ENCODE results near the gene BACH2.

DNA sequence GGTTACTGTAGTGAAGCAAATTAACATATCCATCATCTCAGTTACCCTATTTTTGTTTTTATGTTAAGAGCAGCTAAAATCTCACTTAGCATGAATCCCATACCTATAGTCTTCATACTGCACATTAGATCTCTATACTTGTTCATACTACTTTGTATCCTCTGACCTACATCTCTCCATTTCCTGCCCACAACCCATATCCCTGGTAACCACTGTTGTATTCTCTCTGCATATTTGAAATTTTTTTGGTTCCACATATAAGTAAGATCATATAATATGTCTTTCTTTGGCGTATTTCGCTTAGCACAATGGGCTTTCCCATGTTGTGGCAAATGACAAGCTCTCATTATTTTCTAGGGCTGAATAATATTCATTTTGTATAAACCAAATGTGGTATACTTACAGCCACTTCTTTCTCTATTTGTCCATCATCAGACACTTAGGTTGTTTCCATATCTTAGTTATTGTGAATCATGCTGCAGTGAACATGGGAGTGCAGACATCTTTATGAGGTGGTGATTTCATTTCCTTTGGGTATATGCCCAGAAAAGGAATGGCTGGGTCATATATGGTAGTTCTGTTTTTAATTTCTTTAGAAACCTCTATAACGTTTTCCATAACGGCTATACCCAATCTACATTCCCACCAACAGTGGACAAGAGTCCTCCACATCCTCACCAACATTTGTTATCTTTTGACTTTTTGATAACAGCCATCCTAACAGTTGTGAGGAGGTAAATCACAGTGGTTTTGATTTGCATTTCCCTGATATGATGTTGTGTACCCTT lies 39.8 kb downstream of the BACH2 start:
- no peak for TF ChIP-seq FOXJ3 (CRISPR knock-in tag; IDR thresholded peaks at IDR 0.05)
- TF ChIP-seq, protein P1, sequence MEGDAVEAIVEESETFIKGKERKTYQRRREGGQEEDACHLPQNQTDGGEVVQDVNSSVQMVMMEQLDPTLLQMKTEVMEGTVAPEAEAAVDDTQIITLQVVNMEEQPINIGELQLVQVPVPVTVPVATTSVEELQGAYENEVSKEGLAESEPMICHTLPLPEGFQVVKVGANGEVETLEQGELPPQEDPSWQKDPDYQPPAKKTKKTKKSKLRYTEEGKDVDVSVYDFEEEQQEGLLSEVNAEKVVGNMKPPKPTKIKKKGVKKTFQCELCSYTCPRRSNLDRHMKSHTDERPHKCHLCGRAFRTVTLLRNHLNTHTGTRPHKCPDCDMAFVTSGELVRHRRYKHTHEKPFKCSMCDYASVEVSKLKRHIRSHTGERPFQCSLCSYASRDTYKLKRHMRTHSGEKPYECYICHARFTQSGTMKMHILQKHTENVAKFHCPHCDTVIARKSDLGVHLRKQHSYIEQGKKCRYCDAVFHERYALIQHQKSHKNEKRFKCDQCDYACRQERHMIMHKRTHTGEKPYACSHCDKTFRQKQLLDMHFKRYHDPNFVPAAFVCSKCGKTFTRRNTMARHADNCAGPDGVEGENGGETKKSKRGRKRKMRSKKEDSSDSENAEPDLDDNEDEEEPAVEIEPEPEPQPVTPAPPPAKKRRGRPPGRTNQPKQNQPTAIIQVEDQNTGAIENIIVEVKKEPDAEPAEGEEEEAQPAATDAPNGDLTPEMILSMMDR (IDR thresholded peaks at IDR 0.05) = no peak
- TF ChIP-seq CHD2 (IDR thresholded peaks at IDR 0.05; ENCODE audit: low read length, partially characterized antibody) = no peak
- TF ChIP-seq SMC3 (IDR thresholded peaks at IDR 0.05; ENCODE audit: low read depth, low read length) = no peak
- no peak for TF ChIP-seq POLR2AphosphoS5 (IDR thresholded peaks at IDR 0.05; ENCODE audit: low read depth, low read length)
- TF ChIP-seq, protein P2, sequence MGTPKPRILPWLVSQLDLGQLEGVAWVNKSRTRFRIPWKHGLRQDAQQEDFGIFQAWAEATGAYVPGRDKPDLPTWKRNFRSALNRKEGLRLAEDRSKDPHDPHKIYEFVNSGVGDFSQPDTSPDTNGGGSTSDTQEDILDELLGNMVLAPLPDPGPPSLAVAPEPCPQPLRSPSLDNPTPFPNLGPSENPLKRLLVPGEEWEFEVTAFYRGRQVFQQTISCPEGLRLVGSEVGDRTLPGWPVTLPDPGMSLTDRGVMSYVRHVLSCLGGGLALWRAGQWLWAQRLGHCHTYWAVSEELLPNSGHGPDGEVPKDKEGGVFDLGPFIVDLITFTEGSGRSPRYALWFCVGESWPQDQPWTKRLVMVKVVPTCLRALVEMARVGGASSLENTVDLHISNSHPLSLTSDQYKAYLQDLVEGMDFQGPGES (IDR thresholded peaks at IDR 0.05; ENCODE audit: low read depth, low read length) = no peak
- TF ChIP-seq SIN3A (IDR thresholded peaks at IDR 0.05; ENCODE audit: borderline replicate concordance, low read depth, low read length) = no peak
- TF ChIP-seq REST (IDR thresholded peaks at IDR 0.05; ENCODE audit: low read depth, low read length) = no peak
- no peak for TF ChIP-seq EZH2phosphoT487 (IDR thresholded peaks at IDR 0.05; ENCODE audit: borderline replicate concordance, low read depth)

Measured in SK-N-SH (cell line).